Uterus (tissue), 4 donors: Measurements from ENCODE around the gene G0S2. TPM values are rescaled to one million over a fixed set of nuclear protein-coding genes. Genes with fewer than 3 reads are reported as not detected.

Source experiments
- DNase-seq, 2 donors: peaks; one replicate each; pipeline ENCODE4 v3.0.0-alpha.2; 2019 to 2020
- H3K27ac ChIP-seq, 2 donors: fragments of 200-600 bp; sonication (generic); 1 replicate in 1 of 2; 2 replicates in 1 of 2; pipeline ENCODE4 v1.5.1; 2016 to 2018
- H3K27me3 ChIP-seq, 2 donors: fragments of 200-600 bp; sonication (generic); one replicate each; pipeline ENCODE4 v1.5.1; 2018 to 2019; ENCODE audit warnings: control low read depth in 1 of 2
- H3K36me3 ChIP-seq, 2 donors: fragments of 200-600 bp; sonication (generic); one replicate each; pipeline ENCODE4 v1.5.1; 2019; ENCODE audit warnings: control low read depth in 1 of 2
- H3K4me1 ChIP-seq, 2 donors: fragments of 200-600 bp; sonication (generic); one replicate each; pipeline ENCODE4 v1.5.1; 2018 to 2019; ENCODE audit warnings: control low read depth in 1 of 2
- H3K4me3 ChIP-seq, 2 donors: fragments of 200-600 bp; sonication (generic); 1 replicate in 1 of 2; 2 replicates in 1 of 2; pipeline ENCODE4 v1.5.1; 2018 to 2019; ENCODE audit warnings: mild to moderate bottlenecking in 1 of 2
- H3K9me3 ChIP-seq, 2 donors: fragments of 200-600 bp; sonication (generic); one replicate each; pipeline ENCODE4 v1.5.1; 2019; ENCODE audit warnings: control low read depth in 1 of 2
- POLR2A ChIP-seq, 2 donors: fragments of 450-650 bp; IDR thresholded peaks; one replicate each; pipeline ENCODE4 v1.6.1; 2016; ENCODE audit warnings: antibody characterized with exemption in 2 of 2, mild to moderate bottlenecking in 1 of 2, moderate library complexity in 1 of 2
- intact Hi-C: fragments of 100-400 bp; cut with DNase I; formaldehyde crosslinking; loops from one replicate; pipeline ENCODE4 v1.15.1; 2023; ENCODE audit warnings: low total_unique reads
- total RNA-seq, 4 donors: library from RNA; depleted of rRNA in 3 of 4; stranded (reverse); fragments of >200 nt in 3 of 4; gene quantifications; one replicate each; pipeline versions ENCODE4 v1.1.0 to v1.2.4, GENCODE V29; 2014 to 2023
- TF ChIP-seq, protein P1 (sequence below), 4 experiments: fragments of 200-600 bp in 2 of 4; fragments of 450-650 bp in 2 of 4; sonication (generic) in 2 of 4; IDR thresholded peaks; one replicate each; pipeline ENCODE4 v1.5.1; 2016 to 2019; ENCODE audit warnings: antibody characterized with exemption in 4 of 4, mild to moderate bottlenecking in 2 of 4, moderate library complexity in 1 of 4
- donor health status: DM: yes; HTN: yes; CAD: no.

G0S2 gene
- total RNA-seq, 4 donors from 2014 or later = 4.5 to 13.2 TPM; not detected in 2

DNA sequence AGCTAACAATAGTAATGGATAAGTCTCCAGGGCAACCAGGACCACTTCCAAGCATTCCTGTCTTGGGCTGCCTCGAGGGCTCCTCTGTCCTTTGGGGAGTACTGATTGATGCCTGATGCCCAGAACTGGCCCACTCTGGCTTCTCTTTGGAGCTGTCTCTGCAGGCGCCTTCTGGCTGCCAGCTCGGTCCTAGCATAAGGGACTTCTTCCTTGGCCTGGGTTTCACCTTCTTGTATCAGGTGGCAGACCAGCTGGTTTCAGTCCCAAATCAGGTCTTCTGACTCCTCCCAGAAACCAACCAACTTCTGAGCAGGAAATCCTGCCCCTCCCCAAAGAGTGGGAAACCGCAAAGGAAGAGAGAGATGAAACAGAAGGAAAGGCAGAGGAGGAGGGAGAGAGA is 10.6 kb downstream of the G0S2 start:
- Histone ChIP-seq H3K27ac (peak overlapping the region in 1 of 2 donors; percentile 16), H3K9me3 (no peaks in the 10 kb centered on the region), H3K4me1 (no peaks in the 10 kb centered on the region), H3K36me3 (no peaks in the 10 kb centered on the region), H3K4me3 (no peak overlapping the region), H3K27me3 (no peaks in the 10 kb centered on the region)
- TF ChIP-seq POLR2A (IDR thresholded peaks at IDR 0.05) = no peak
- TF ChIP-seq, protein P1, sequence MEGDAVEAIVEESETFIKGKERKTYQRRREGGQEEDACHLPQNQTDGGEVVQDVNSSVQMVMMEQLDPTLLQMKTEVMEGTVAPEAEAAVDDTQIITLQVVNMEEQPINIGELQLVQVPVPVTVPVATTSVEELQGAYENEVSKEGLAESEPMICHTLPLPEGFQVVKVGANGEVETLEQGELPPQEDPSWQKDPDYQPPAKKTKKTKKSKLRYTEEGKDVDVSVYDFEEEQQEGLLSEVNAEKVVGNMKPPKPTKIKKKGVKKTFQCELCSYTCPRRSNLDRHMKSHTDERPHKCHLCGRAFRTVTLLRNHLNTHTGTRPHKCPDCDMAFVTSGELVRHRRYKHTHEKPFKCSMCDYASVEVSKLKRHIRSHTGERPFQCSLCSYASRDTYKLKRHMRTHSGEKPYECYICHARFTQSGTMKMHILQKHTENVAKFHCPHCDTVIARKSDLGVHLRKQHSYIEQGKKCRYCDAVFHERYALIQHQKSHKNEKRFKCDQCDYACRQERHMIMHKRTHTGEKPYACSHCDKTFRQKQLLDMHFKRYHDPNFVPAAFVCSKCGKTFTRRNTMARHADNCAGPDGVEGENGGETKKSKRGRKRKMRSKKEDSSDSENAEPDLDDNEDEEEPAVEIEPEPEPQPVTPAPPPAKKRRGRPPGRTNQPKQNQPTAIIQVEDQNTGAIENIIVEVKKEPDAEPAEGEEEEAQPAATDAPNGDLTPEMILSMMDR (IDR thresholded peaks at IDR 0.05) = no peak
- intact Hi-C loops = loop anchor here (5.0 kb wide), 1 partner anchor 104 kb away; the partner anchor contains the start of gene CAMK1G
- DNase-seq = no peak

DNA sequence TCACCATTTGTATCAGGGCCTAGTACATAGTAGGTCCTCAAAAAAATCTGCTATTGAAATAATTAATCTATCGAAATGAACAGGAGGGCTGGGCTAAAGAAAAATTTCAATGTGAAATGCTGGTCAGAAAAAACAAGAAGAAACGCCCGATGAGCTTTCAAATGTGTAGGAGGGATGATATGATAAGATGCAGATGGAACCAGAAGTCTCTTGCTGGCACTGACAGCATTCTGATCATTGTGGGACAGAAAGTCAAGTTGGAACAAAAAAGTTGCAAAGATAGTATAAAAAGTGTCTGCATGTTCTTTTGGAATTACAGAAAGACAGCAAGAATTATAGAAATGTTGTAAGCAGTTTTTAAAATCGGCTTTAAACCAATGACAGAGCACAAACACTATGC is 11.1 kb downstream of the G0S2 start:
- Histone ChIP-seq H3K36me3 (no peaks in the 10 kb centered on the region), H3K27me3 (no peaks in the 10 kb centered on the region), H3K4me3 (no peak overlapping the region), H3K9me3 (no peaks in the 10 kb centered on the region), H3K27ac (no peak overlapping the region), H3K4me1 (no peaks in the 10 kb centered on the region)
- TF ChIP-seq, protein P1 (IDR thresholded peaks at IDR 0.05) = no peak
- TF ChIP-seq POLR2A (IDR thresholded peaks at IDR 0.05) = no peak
- intact Hi-C loops = loop anchor here (5.0 kb wide), 1 partner anchor 104 kb away; the partner anchor contains the start of gene CAMK1G
- DNase-seq = no peak

DNA sequence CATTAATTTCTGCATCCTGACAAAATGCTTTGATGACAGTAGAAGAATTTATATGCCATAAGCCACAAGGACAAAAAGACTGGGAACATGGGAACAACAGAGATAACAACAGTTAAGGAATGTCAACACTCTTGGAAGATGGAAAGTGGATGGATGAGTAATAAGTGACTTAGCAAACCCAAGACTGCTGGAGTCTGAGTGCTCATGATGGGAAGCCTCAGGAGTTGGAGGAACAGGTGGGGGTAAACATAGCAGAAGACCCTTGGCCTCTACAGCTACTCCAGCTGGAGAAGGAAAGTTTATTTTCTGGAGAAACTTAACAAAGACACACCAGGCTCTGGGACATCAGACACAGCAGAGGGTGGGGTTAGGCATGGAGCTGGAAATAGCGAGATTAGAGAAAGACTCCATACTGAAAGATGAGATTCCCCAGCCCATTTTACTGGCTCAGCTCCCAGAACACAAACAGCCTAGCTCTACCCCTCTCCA is 13.6 kb downstream of the G0S2 start:
- no peak for TF ChIP-seq POLR2A (IDR thresholded peaks at IDR 0.05)
- TF ChIP-seq, protein P1 (IDR thresholded peaks at IDR 0.05) = no peak
- DNase-seq = no peak
- Histone ChIP-seq H3K27me3 (no peaks in the 10 kb centered on the region), H3K27ac (no peak overlapping the region), H3K4me3 (no peak overlapping the region), H3K36me3 (no peaks in the 10 kb centered on the region), H3K9me3 (no peaks in the 10 kb centered on the region), H3K4me1 (no peaks in the 10 kb centered on the region)
- intact Hi-C loops = loop anchor here (5.0 kb wide), 1 partner anchor 106 kb away; the partner anchor contains the start of gene CAMK1G

- TF ChIP-seq, protein P1 (IDR thresholded peaks at IDR 0.05) = no peak
- no peak for TF ChIP-seq POLR2A (IDR thresholded peaks at IDR 0.05)
These were observed 14.3 kb downstream of the G0S2 start for GRCh38 chr1:209689477-209689876.

DNA sequence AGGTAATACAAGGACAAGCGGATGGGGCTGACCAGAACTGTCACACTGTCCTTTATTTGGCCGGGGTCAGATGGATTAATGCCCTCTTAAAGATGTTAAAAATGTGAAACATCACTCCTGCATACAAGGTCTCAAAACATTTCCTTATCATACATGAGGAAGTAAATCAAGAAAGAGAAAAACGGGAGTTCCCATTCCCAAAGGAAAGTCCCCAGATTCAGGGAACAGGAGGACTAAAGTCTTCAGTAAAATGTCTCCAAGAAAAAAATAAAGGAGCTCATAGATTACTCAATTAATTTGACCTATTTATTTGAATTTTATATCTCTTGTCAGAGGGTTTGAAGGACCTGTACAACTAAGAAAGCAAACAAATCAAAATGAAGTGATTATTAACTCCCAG is 16.0 kb downstream of the G0S2 start:
- Histone ChIP-seq H3K27me3 (no peaks in the 10 kb centered on the region), H3K36me3 (no peaks in the 10 kb centered on the region), H3K4me3 (no peak overlapping the region), H3K9me3 (no peaks in the 10 kb centered on the region), H3K4me1 (no peaks in the 10 kb centered on the region), H3K27ac (no peak overlapping the region)
- no peak for DNase-seq
- TF ChIP-seq, protein P1 (IDR thresholded peaks at IDR 0.05) = no peak
- TF ChIP-seq POLR2A (IDR thresholded peaks at IDR 0.05) = no peak
- intact Hi-C loops = no loop called here

More at GRCh38 chr1:209689477-209689876, 14.3 kb downstream of the G0S2 start:
- intact Hi-C loops = loop anchor here (5.0 kb wide), 1 partner anchor 107 kb away; the partner anchor contains the start of gene CAMK1G
- no peaks in the 10 kb centered on the region for H3K9me3 ChIP-seq
- no peak for DNase-seq
- no peaks in the 10 kb centered on the region for H3K4me1 ChIP-seq
- H3K36me3 ChIP-seq = no peaks in the 10 kb centered on the region
- H3K27ac ChIP-seq = no peak overlapping the region
- H3K4me3 ChIP-seq = no peak overlapping the region
- H3K27me3 ChIP-seq = no peaks in the 10 kb centered on the region
